GM21423 (cell line): ENCODE data around the gene MACROD2.
"Not testable (repeated sequence)": the region's sequence is repeated elsewhere in the genome, so short reads cannot be mapped to it uniquely, and the experiment has no call there.

Experiments used
- ATAC-seq: cut with Tn5 transposase; IDR thresholded peaks from one replicate; pipeline ENCODE4 v1.9.1; 2021; ENCODE audit warnings: mild to moderate bottlenecking, moderate library complexity; ENCODE audit not compliant: unreplicated experiment

MACROD2 gene

GRCh38 chr20:14189794-14190402 lies 194.6 kb downstream of the MACROD2 start:
- no peak for ATAC-seq

DNA sequence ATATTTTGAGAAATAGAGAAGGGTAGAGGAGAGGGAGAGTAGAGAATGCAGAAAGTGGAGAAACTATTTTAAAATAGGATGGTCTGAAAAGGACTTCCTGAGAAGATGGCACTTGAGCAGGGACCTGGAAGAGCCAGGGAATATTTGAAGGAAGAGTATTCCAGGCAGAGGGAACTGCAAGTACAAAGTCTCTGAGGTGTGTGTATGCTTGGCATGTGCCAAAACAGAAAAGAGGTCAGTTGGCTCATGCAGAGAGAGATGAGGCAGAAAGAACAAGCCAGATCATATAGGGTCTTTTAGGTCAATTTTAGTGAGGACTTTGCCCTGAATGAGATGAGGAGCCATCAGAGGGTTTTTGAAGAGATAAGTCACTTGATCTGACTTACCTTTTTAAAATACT lies 196.2 kb downstream of the MACROD2 start:
- ATAC-seq, result no peak

- no peak for ATAC-seq
Measured at GRCh38 chr20:14193443-14193842, 198.1 kb downstream of the MACROD2 start.

DNA sequence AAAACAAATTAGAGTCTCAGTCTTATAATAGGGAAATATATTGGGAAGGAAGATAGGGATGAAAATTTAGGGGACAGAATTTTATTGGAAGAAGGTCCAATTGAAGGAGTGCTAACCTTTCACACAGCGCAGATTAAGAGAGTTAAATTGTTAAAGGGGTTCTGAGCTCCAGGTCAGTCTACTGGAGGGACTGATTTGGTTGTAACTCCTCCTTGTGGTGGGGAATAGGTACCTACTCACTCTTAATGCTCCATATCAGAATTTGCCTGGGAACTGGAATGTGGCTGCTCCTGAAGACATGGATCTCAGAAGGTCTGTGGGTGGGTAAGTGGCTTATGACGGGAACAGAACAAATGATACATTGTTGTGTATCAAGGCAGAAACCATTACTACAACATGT lies 198.6 kb downstream of the MACROD2 start:
- ATAC-seq, result no peak

DNA sequence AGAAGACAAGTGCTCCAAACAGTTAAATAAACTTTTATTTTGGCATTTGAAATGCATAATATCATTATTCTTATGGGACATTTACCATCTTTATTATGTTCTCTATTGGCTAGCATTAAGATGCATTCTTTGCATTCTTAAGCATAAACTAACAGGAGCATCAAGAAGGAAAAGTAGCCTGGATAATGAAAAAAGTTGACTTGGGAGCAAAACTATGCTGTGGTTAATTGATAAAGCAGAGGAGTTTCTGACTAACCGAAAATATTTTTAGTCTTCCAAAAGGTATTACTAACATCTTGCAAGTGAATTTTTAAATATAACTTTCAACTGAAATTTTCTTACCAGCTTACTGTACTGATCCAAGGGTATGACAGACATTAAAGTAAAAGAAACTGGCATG lies 201.8 kb downstream of the MACROD2 start:
- ATAC-seq, result no peak

DNA sequence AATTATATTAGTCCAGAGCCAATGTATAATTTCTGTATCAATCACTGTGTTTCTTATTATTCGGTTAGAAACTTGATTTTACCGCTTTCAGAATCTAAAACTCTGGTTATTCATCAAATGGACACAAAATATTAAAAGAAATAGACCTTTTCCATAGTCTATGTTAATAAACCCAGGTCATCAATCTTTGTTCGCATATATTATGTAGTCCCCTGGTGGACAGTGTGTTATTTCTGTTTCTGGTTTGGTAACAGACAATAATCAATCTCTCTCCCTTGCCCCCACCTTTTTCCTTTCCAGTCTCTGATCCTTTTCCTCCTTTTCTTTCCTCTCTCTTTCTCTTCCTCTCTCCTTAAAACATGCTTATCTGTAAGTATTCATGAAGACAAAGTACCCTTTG lies 203.1 kb downstream of the MACROD2 start:
- no peak for ATAC-seq

DNA sequence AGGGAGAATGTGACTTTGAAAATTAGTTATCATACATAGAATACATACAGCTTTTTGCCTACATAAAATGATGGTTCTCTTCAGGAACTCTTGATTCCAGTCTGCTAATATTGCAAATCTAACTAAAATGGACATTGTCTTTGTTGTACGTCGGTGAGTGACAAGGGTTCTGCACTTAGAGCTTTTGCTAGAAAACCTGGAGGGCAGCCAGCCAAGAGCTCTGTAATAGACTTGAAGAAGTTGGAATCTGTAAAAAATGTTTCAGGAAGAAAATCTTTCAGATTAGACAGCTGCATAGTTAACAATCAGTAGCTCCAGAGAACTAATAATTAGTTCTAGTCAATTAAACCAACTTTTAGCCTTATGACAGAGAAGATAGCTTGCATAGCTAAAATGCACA lies 203.8 kb downstream of the MACROD2 start:
- ATAC-seq, result no peak

DNA sequence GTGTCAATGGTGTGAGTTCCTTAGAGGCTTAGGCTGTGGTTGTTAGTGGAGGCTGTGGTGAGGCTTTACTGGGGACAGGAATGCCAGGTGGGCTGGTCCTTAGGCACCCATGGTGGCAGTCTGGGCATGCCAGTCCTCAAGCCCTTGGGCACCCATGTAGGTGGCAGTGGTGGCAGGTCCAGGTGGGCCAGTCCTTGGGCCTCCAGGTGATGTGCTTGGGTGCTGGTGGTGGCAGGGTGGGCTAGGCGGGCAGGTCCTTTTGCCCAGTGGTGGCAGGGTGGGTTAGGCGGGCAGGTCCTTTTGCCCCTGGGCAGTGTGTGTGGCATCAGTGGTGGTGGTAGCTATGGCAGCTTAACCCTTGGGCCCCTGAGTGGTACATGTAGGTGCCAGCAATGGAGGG lies 208.3 kb downstream of the MACROD2 start:
- ATAC-seq, result no peak

DNA sequence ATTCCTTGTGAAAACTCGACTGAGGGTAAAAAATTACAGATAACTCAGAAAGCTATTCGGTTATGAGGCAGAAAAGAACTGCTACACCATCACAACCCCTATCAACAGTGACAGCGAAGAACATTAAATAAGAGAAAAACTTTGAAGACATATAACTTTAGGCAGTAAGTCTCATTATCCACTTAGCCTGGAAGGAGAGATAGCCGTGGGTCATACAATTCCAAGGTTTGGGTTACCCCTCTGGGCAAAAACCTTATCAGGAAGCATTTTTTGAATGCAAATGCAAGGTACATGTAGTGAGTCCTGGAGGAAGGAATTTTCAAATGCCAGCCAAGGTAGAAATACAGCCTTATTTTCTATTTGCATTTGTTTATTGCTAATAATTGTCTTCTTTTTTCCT lies 212.3 kb downstream of the MACROD2 start:
- no peak for ATAC-seq

DNA sequence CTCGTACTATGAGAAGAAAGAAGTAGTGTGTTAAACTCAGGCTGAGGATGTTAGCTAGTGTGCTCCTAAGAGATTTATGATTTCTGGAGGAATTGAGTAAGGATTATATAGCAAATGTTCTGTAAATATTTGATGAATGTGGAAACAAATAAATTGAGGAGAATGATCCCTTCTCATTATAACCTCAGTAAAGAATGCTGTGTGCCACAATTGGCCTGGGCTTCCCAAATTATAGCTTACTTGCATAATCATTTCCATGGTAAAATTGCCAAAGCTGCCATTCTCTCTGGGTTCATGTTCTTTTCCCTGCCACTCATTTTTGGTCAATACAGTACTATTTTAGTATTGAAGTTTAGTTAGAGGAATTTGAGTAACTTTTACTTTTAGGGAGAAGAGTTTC lies 213.6 kb downstream of the MACROD2 start:
- no peak for ATAC-seq

GRCh38 chr20:14210146-14210545 lies 214.8 kb downstream of the MACROD2 start:
- no peak for ATAC-seq

- no peak for ATAC-seq
Measured at GRCh38 chr20:14214046-14214445, 218.7 kb downstream of the MACROD2 start.

GRCh38 chr20:14215880-14216279 lies 220.6 kb downstream of the MACROD2 start:
- ATAC-seq, result not testable (repeated sequence)

- no peak for ATAC-seq
Measured at GRCh38 chr20:14219801-14220461, 224.6 kb downstream of the MACROD2 start.

DNA sequence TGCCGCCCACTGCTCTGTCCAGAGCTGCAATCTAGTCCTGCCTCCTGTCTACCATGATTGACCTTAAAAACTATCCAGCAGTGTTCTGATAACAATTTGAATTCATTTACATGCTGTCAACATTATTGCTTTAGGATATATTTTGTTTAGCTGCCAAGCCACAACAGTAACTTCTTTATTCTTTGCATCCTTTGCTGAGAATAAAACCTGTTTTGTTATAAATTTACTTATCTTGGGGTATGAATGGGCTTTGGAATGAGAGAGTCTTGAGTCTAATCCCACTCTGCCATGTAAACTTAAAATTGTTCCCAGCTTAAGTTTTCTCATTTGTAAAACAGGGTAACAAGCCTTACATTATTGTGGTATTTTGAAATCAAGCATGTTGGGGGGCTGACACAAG lies 225.7 kb downstream of the MACROD2 start:
- ATAC-seq, result no peak

DNA sequence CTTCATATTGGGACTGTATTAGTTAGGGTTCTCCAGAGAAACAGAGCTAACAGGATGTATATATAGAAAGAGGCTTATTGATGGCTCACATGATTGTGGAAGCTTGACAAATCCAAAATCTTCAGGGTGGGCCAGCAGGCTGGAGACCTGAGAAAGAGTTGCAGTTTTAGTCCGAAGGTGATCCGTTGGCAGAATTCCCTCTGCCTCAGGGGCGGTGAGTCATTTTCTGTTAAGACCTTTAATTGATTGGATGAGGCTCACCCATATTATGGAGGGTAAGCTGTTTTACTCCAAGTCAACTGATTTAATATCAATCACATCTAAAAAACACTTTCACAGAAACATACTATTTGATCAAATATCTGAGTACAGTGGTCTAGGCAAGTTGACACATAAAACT lies 228.5 kb downstream of the MACROD2 start:
- ATAC-seq, result no peak

- not testable (repeated sequence) for ATAC-seq
Measured at GRCh38 chr20:14226051-14227049, 231.0 kb downstream of the MACROD2 start.

DNA sequence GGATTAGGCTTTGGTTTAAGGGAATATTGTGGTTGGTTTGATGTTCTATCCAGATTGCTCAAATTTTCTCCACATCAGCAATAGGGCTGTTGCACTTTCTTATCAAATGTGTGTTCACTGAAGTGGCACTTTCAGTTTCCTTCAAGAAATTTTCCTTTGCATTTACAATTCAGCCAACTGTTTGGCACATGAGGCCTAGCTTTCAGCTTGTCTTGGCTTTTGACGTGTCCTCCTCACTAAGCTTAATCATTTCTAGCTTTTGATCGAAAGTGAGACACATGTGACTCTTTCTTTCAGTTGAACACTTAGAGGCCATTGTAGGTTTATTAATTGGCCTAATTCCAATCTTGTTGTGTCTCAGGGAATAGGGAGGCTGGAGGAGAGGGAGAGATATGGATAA lies 237.3 kb downstream of the MACROD2 start:
- no peak for ATAC-seq

DNA sequence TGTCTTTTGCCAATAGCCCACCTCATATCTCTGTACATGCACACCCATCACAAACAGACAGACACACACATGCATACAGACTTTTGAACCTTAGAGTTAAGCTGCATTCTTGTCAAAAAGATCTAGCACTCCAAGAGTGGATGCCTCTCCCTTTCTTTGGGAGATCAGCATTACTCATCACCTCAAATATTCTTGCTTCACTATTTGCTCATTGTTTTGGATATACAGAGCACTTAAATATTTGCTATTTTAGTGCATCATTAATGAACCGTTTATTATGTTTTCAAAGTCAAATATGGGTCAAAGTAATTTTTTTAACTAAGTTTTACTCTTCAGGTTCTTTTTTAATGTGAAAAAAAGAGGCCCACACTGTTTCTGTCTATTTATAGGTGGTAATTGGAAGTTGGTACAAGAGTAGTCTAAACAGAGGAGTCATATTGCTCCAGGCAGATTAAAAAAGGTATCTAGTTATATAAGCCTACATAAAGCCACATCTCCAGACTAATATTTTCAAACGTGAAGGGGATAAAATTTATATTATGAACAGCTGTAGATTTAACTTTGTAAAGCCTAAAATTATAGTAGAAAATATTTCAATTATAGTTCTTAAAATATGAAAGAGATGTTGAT lies 239.5 kb downstream of the MACROD2 start:
- ATAC-seq, result no peak

DNA sequence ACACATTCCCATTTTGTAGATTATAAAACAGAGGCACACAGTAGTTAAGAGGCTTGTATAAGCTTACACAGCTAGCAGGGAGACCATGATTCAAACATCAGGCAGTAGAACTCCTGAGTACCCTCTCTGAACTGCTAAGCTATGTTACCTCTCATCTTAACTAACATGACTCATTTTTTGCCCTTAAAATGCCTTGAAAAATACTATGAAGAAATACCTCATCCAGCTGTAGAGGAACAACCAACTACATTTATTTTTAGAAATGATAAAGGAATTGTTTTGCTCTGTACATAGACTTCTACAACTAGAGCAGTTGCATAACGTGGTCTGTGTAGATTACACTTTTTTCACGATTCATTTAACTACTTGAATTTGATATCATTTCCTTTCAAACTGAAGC lies 240.0 kb downstream of the MACROD2 start:
- no peak for ATAC-seq

- ATAC-seq, result no peak
Measured at GRCh38 chr20:14245368-14245970, 250.2 kb downstream of the MACROD2 start.
